ENCODE data around the gene MKNK1.

MKNK1 gene

GRCh38 chr1:46538147-46538546 is 65.9 kb downstream of the MKNK1 start:
- no peak for DNase-seq (ENCODE audit: low spot score)
- H3K4me1 Mint-ChIP-seq (ENCODE audit: low read depth), result peaks cover 2% of the 10 kb centered on the region
- H3K27me3 Mint-ChIP-seq (ENCODE audit: low read depth), result peaks cover 57% of the 10 kb centered on the region
- no peak overlapping the region for H3K27ac Mint-ChIP-seq
- H3K36me3 Mint-ChIP-seq (ENCODE audit: low read depth), result no peaks in the 10 kb centered on the region
- H3K4me3 Mint-ChIP-seq, result no peak overlapping the region
- H3K9me3 Mint-ChIP-seq, result no peaks in the 10 kb centered on the region

- Mint-ChIP-seq H3K9me3 (no peaks in the 10 kb centered on the region), H3K27ac (no peak overlapping the region), H3K4me3 (no peak overlapping the region), H3K27me3 (ENCODE audit: low read depth) (peaks cover 53% of the 10 kb centered on the region), H3K4me1 (ENCODE audit: low read depth) (peaks cover 2% of the 10 kb centered on the region), H3K36me3 (ENCODE audit: low read depth) (no peaks in the 10 kb centered on the region)
- DNase-seq (ENCODE audit: low spot score), result no peak
Observed at GRCh38 chr1:46537651-46538050, 66.4 kb downstream of the MKNK1 start.

- H3K36me3 Mint-ChIP-seq (ENCODE audit: low read depth), result no peaks in the 10 kb centered on the region
- no peak for DNase-seq (ENCODE audit: low spot score)
- peaks cover 2% of the 10 kb centered on the region for H3K4me1 Mint-ChIP-seq (ENCODE audit: low read depth)
- no peak overlapping the region for H3K27ac Mint-ChIP-seq
- peaks cover 46% of the 10 kb centered on the region for H3K27me3 Mint-ChIP-seq (ENCODE audit: low read depth)
- no peak overlapping the region for H3K4me3 Mint-ChIP-seq
- no peaks in the 10 kb centered on the region for H3K9me3 Mint-ChIP-seq
Observed at GRCh38 chr1:46536527-46536926, 67.5 kb downstream of the MKNK1 start.

GRCh38 chr1:46535063-46535462 is 69.0 kb downstream of the MKNK1 start:
- H3K36me3 Mint-ChIP-seq (ENCODE audit: low read depth), result no peaks in the 10 kb centered on the region
- no peak overlapping the region for H3K4me3 Mint-ChIP-seq
- peaks cover 40% of the 10 kb centered on the region for H3K27me3 Mint-ChIP-seq (ENCODE audit: low read depth)
- H3K9me3 Mint-ChIP-seq, result no peaks in the 10 kb centered on the region
- peak; percentile 19 for DNase-seq (ENCODE audit: low spot score)
- peaks cover 2% of the 10 kb centered on the region for H3K4me1 Mint-ChIP-seq (ENCODE audit: low read depth)
- no peak overlapping the region for H3K27ac Mint-ChIP-seq

GRCh38 chr1:46533179-46533864 is 70.7 kb downstream of the MKNK1 start:
- peaks cover 12% of the 10 kb centered on the region for H3K4me1 Mint-ChIP-seq (ENCODE audit: low read depth)
- H3K36me3 Mint-ChIP-seq (ENCODE audit: low read depth), result no peaks in the 10 kb centered on the region
- H3K27ac Mint-ChIP-seq, result no peak overlapping the region
- DNase-seq (ENCODE audit: low spot score), result peak; percentile 38
- peaks cover 43% of the 10 kb centered on the region for H3K27me3 Mint-ChIP-seq (ENCODE audit: low read depth)
- H3K9me3 Mint-ChIP-seq, result no peaks in the 10 kb centered on the region
- H3K4me3 Mint-ChIP-seq, result peak overlapping the region; percentile 76

GRCh38 chr1:46532498-46533178 is 71.4 kb downstream of the MKNK1 start:
- Mint-ChIP-seq H3K36me3 (ENCODE audit: low read depth) (no peaks in the 10 kb centered on the region), H3K4me3 (peak overlapping the region; percentile 40), H3K27me3 (ENCODE audit: low read depth) (peaks cover 40% of the 10 kb centered on the region), H3K27ac (no peak overlapping the region), H3K4me1 (ENCODE audit: low read depth) (peaks cover 12% of the 10 kb centered on the region), H3K9me3 (no peaks in the 10 kb centered on the region)
- peak; percentile 60 for DNase-seq (ENCODE audit: low spot score)

GRCh38 chr1:46532095-46532494 is 72.0 kb downstream of the MKNK1 start:
- Mint-ChIP-seq H3K4me3 (peak overlapping the region; percentile 7), H3K36me3 (ENCODE audit: low read depth) (no peaks in the 10 kb centered on the region), H3K9me3 (no peaks in the 10 kb centered on the region), H3K27ac (no peak overlapping the region), H3K4me1 (ENCODE audit: low read depth) (peaks cover 12% of the 10 kb centered on the region), H3K27me3 (ENCODE audit: low read depth) (peaks cover 35% of the 10 kb centered on the region)
- no peak for DNase-seq (ENCODE audit: low spot score)

GRCh38 chr1:46530791-46531409 is 73.2 kb downstream of the MKNK1 start:
- Mint-ChIP-seq H3K27me3 (ENCODE audit: low read depth) (peaks cover 28% of the 10 kb centered on the region), H3K4me1 (ENCODE audit: low read depth) (peaks cover 12% of the 10 kb centered on the region), H3K27ac (no peak overlapping the region), H3K9me3 (no peaks in the 10 kb centered on the region), H3K36me3 (ENCODE audit: low read depth) (no peaks in the 10 kb centered on the region), H3K4me3 (no peak overlapping the region)
- no peak for DNase-seq (ENCODE audit: low spot score)

GRCh38 chr1:46530311-46530710 is 73.8 kb downstream of the MKNK1 start:
- H3K36me3 Mint-ChIP-seq (ENCODE audit: low read depth), result no peaks in the 10 kb centered on the region
- no peak overlapping the region for H3K27ac Mint-ChIP-seq
- no peaks in the 10 kb centered on the region for H3K9me3 Mint-ChIP-seq
- no peak overlapping the region for H3K4me3 Mint-ChIP-seq
- H3K27me3 Mint-ChIP-seq (ENCODE audit: low read depth), result peaks cover 29% of the 10 kb centered on the region
- no peak for DNase-seq (ENCODE audit: low spot score)
- peaks cover 12% of the 10 kb centered on the region for H3K4me1 Mint-ChIP-seq (ENCODE audit: low read depth)

- no peak overlapping the region for H3K4me3 Mint-ChIP-seq
- peak overlapping the region; percentile 17 for H3K27ac Mint-ChIP-seq
- H3K9me3 Mint-ChIP-seq, result no peaks in the 10 kb centered on the region
- peaks cover 12% of the 10 kb centered on the region for H3K4me1 Mint-ChIP-seq (ENCODE audit: low read depth)
- DNase-seq (ENCODE audit: low spot score), result peak; percentile 11
- H3K36me3 Mint-ChIP-seq (ENCODE audit: low read depth), result no peaks in the 10 kb centered on the region
- H3K27me3 Mint-ChIP-seq (ENCODE audit: low read depth), result peaks cover 17% of the 10 kb centered on the region
Observed at GRCh38 chr1:46529031-46529630, 74.9 kb downstream of the MKNK1 start.

GRCh38 chr1:46528297-46528955 is 75.6 kb downstream of the MKNK1 start:
- no peak for DNase-seq (ENCODE audit: low spot score)
- Mint-ChIP-seq H3K27ac (no peak overlapping the region), H3K36me3 (ENCODE audit: low read depth) (no peaks in the 10 kb centered on the region), H3K4me3 (no peak overlapping the region), H3K4me1 (ENCODE audit: low read depth) (peaks cover 10% of the 10 kb centered on the region), H3K9me3 (no peaks in the 10 kb centered on the region), H3K27me3 (ENCODE audit: low read depth) (peaks cover 12% of the 10 kb centered on the region)

- peak; percentile 66 for DNase-seq (ENCODE audit: low spot score)
- no peak overlapping the region for H3K27ac Mint-ChIP-seq
- no peaks in the 10 kb centered on the region for H3K9me3 Mint-ChIP-seq
- H3K4me1 Mint-ChIP-seq (ENCODE audit: low read depth), result peaks cover 10% of the 10 kb centered on the region
- no peaks in the 10 kb centered on the region for H3K36me3 Mint-ChIP-seq (ENCODE audit: low read depth)
- H3K27me3 Mint-ChIP-seq (ENCODE audit: low read depth), result peaks cover 12% of the 10 kb centered on the region
- H3K4me3 Mint-ChIP-seq, result no peak overlapping the region
Observed at GRCh38 chr1:46527474-46528296, 76.4 kb downstream of the MKNK1 start.

- no peak for DNase-seq (ENCODE audit: low spot score)
- no peak overlapping the region for H3K27ac Mint-ChIP-seq
- no peak overlapping the region for H3K4me3 Mint-ChIP-seq
- H3K36me3 Mint-ChIP-seq (ENCODE audit: low read depth), result no peaks in the 10 kb centered on the region
- H3K4me1 Mint-ChIP-seq (ENCODE audit: low read depth), result peaks cover 19% of the 10 kb centered on the region
- peaks cover 12% of the 10 kb centered on the region for H3K27me3 Mint-ChIP-seq (ENCODE audit: low read depth)
- H3K9me3 Mint-ChIP-seq, result no peaks in the 10 kb centered on the region
Observed at GRCh38 chr1:46526691-46527291, 77.3 kb downstream of the MKNK1 start.

Data from T-helper 2 cell treated with Interferon-gamma antibody and Interleukin-4, amounts not matched to agents 5 μg/mL and 100 μg/mL, for 36 hours (primary cell).